SIG-M5 treated with dmso at 0.1 percent for 504 hours (cell line): ENCODE results near the gene CCR8.
"Not testable (repeated sequence)": the region's sequence is repeated elsewhere in the genome, so short reads cannot be mapped to it uniquely, and the experiment has no call there.

ENCODE experiments used
- DNase-seq: peaks from one replicate; lab custom pipeline; 2025; ENCODE audit not compliant: unreplicated experiment; lab: John Stamatoyannopoulos, UW

The CCR8 gene

GRCh38 chr3:39313289-39313688, 16.2 kb upstream of the CCR8 start:
- no peak for DNase-seq

- DNase-seq: no peak
These were observed 14.1 kb upstream of the CCR8 start for GRCh38 chr3:39315420-39315819.

GRCh38 chr3:39317571-39318169, 11.8 kb upstream of the CCR8 start:
- peak; percentile 64 for DNase-seq

DNA sequence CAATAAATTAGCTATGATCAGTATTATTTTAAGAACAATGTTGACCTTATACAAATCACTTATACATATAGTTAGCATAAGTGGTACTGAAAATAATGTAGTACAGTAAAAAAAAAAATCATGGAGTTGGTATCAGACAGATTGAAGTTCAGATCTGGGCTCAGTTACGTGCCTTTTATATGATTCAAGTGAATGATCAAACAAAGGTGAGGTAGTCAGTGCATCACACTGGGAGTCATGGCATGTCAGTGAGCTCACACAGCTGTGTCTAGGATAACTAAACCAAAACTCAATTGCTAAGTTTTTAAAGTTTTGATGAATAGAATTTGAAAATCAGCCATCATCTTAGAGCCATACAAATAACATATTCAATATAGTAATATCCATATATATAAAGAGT, 11.2 kb upstream of the CCR8 start:
- DNase-seq: no peak

GRCh38 chr3:39319249-39319648, 10.3 kb upstream of the CCR8 start:
- DNase-seq: no peak

- DNase-seq: not testable (repeated sequence)
These were observed 7.9 kb upstream of the CCR8 start for GRCh38 chr3:39321574-39321983.

- not testable (repeated sequence) for DNase-seq
These were observed 7.2 kb upstream of the CCR8 start for GRCh38 chr3:39322209-39322715.

- DNase-seq: no peak
These were observed 6.6 kb upstream of the CCR8 start for GRCh38 chr3:39322936-39323335.

GRCh38 chr3:39323494-39323893, 6.0 kb upstream of the CCR8 start:
- peak; percentile 2 for DNase-seq

DNA sequence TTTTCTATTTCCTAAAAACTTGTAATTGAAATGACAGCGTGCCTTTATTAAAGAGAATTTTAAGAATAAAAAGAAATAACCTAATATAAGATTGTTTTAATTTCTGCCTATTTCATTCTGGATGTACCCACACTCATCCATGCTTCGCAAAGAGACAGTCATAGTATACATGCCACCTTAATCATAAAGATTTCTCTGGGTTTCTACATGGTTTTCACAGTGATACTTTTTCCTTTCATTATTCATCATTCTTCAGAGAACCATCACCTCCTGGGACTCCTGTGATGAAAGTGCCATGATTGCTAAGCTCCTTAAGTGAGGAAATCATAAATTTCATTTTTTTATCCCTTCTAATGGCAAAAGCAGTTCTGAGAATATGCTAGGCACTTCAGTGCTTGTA, 4.3 kb upstream of the CCR8 start:
- no peak for DNase-seq

- DNase-seq: no peak
These were observed 2.3 kb upstream of the CCR8 start for GRCh38 chr3:39327053-39327745.

DNA sequence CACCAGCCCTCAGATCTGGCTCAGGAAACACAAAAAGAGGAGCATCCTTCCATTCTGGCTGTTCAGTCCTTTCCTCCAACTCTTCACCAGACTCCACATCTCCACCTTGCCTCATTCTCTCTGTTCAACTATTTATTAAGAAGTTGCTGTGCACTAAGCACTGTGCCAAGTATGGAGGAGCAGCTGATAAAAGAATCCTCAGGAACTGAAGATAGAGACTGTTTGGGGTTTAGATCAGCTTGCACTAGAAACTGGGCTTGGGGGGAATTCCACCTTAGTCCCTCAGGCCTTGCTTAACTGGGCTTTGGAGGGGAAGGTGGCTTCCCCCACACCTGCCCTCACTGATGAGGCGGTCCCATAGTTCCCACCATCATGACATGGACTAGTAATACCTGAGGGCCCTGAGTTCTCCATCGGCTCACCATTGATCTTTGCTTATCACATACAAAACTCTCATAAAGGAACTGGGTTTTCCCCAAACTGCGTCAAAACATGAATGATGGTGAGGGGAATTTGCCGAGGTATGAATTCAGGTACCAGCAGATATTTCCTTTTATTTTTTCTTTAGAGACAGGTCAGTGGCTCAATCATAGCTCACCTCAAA, 1.7 kb upstream of the CCR8 start:
- DNase-seq: no peak

GRCh38 chr3:39330824-39331223, 1.3 kb downstream of the CCR8 start:
- DNase-seq: no peak

DNA sequence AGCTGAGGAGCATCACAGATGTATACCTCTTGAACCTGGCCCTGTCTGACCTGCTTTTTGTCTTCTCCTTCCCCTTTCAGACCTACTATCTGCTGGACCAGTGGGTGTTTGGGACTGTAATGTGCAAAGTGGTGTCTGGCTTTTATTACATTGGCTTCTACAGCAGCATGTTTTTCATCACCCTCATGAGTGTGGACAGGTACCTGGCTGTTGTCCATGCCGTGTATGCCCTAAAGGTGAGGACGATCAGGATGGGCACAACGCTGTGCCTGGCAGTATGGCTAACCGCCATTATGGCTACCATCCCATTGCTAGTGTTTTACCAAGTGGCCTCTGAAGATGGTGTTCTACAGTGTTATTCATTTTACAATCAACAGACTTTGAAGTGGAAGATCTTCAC, 3.0 kb downstream of the CCR8 start:
- DNase-seq: no peak

- no peak for DNase-seq
These were observed 4.1 kb downstream of the CCR8 start for GRCh38 chr3:39333607-39334006.

DNA sequence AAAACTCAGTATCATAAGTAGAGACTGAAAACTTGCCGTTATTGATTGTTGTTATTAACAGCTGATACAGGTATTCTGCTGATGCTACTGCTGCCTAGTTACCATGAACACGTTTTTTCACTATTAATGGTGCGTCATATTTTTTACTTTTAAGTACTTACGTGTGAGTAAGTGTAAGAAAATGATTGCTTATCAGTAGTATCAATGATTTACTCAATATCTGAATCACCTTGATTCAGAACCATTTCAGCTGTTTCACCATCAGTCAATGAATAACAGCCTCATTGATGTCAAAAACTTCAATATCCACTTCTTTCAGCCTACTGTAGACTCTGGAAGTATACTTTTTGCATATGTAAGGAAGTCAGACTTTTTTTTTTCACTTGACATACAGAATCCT, 4.7 kb downstream of the CCR8 start:
- DNase-seq: no peak

GRCh38 chr3:39338201-39338600, 8.7 kb downstream of the CCR8 start:
- no peak for DNase-seq

GRCh38 chr3:39339086-39339485, 9.6 kb downstream of the CCR8 start:
- no peak for DNase-seq

- DNase-seq: no peak
These were observed 13.7 kb downstream of the CCR8 start for GRCh38 chr3:39343076-39343717.

GRCh38 chr3:39343760-39344159, 14.3 kb downstream of the CCR8 start:
- DNase-seq: no peak

DNA sequence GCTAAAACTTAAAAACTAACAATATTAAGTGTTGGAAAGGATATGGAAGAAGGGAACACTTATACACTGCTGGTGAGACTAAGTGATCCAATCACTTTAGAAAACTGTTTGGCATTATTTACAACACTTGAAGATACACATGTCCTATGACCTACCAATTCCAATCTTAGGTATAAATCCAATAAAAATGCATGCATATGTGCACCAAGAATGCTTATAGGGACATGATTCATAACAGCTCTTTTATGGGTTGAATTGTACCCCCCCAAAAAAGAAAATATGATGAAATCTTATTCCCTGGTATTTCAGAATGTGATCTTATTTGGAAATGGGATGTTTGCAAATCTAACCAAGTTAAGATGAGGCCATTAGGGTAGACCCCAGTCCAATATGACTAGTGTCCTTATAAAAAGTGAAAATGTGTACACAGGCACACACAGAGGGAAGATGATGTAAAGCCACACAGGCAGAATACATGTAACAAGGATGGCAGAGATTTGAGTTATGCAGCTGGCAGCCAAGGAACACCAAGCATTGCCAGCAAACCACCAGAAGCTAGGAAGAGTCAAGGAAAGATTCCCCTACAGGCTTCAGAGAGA, 15.3 kb downstream of the CCR8 start:
- no peak for DNase-seq
